HG02981 (cell line): Measurements from ENCODE around the gene F5.
A peak's percentile ranks its signal among the peaks of the same experiment; 100 is the strongest.

ENCODE experiments used
- ATAC-seq: cut with Tn5 transposase; IDR thresholded peaks from one replicate; pipeline ENCODE4 v1.9.1; 2021; ENCODE audit warnings: mild to moderate bottlenecking, moderate library complexity; ENCODE audit not compliant: unreplicated experiment

The F5 gene

GRCh38 chr1:169586395-169587255, at the start of gene F5:
F5 (minus strand) TSS chr1:169586481; CDS start chr1:169586386, 95 bp downstream.
- peak; percentile 91 for ATAC-seq

- no peak for ATAC-seq
Observed at GRCh38 chr1:169634877-169635276, 48.6 kb upstream of the F5 start.

- ATAC-seq, result no peak
Observed at GRCh38 chr1:169634145-169634544, 47.9 kb upstream of the F5 start.

- no peak for ATAC-seq
Observed at GRCh38 chr1:169631249-169631648, 45.0 kb upstream of the F5 start.

- no peak for ATAC-seq
Observed at GRCh38 chr1:169630006-169630405, 43.7 kb upstream of the F5 start, which contains the start of gene SELP. SELP (minus strand) TSS chr1:169630124; CDS start chr1:169630074, 50 bp downstream.

- ATAC-seq, result no peak
Observed at GRCh38 chr1:169624912-169625311, 38.6 kb upstream of the F5 start.

- ATAC-seq, result no peak
Observed at GRCh38 chr1:169624122-169624521, 37.8 kb upstream of the F5 start.

- no peak for ATAC-seq
Observed at GRCh38 chr1:169623132-169623926, 37.0 kb upstream of the F5 start.

- no peak for ATAC-seq
Observed at GRCh38 chr1:169620565-169620964, 34.3 kb upstream of the F5 start.

- no peak for ATAC-seq
Observed at GRCh38 chr1:169618367-169618766, 32.1 kb upstream of the F5 start.

GRCh38 chr1:169615803-169616202, 29.5 kb upstream of the F5 start:
- ATAC-seq, result no peak

GRCh38 chr1:169610858-169611257, 24.6 kb upstream of the F5 start:
- no peak for ATAC-seq

- no peak for ATAC-seq
Observed at GRCh38 chr1:169610108-169610507, 23.8 kb upstream of the F5 start.

- ATAC-seq, result no peak
Observed at GRCh38 chr1:169608226-169608625, 21.9 kb upstream of the F5 start.

GRCh38 chr1:169604781-169605560, 18.7 kb upstream of the F5 start:
- peak; percentile 54 for ATAC-seq

- no peak for ATAC-seq
Observed at GRCh38 chr1:169601096-169601881, 15.0 kb upstream of the F5 start.

GRCh38 chr1:169595764-169596711, 9.8 kb upstream of the F5 start:
- peak; percentile 58 for ATAC-seq

- ATAC-seq, result no peak
Observed at GRCh38 chr1:169594391-169594790, 8.1 kb upstream of the F5 start.

- no peak for ATAC-seq
Observed at GRCh38 chr1:169590932-169591331, 4.7 kb upstream of the F5 start.
